ENCODE results near the gene TXNDC8.

DNA sequence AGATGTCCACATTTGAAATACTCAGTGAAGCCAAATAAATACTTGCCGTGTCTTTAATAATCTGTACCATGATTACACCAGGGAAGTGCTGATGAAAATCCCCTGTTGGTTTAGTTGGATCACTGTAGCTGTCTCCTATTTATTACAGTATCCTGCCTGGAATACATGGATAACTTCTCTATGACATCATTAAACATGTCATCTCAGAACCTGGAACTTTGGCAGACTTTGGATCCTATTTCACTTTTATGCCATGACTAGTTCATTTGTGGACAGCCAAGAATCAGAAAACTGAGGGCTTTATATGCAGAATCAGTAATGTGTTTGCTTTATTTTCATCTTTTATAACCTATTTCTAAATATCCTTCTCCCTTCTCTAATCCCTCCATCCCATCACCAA, at the start of gene TXNDC8:
- TF ChIP-seq EZH2 (IDR thresholded peaks at IDR 0.05) (no peak), POLR2AphosphoS5 (IDR thresholded peaks at IDR 0.05; ENCODE audit: borderline replicate concordance, low read depth, low read length) (no peak), FOXP2 (optimal IDR thresholded peaks at IDR 0.05; ENCODE audit: control extremely low read depth, extremely low read length, insufficient read depth) (no peak)

Data from SK-N-MC (cell line).